HK-2 (cell line): ENCODE data around the gene CBR3.
"Not testable (repeated sequence)": the region's sequence is repeated elsewhere in the genome, so short reads cannot be mapped to it uniquely, and the experiment has no call there.

Experiments
- DNase-seq: peaks from one replicate; pipeline ENCODE4 v3.0.0-alpha.2; 2018; ENCODE audit not compliant: unreplicated experiment

The CBR3 gene

GRCh38 chr21:36134803-36135390, at the start of gene CBR3:
Gene CBR3, plus strand, starts transcription at chr21:36135079. Its CDS starts 114 bp downstream, at chr21:36135193.
- peak; percentile 35 for DNase-seq

DNA sequence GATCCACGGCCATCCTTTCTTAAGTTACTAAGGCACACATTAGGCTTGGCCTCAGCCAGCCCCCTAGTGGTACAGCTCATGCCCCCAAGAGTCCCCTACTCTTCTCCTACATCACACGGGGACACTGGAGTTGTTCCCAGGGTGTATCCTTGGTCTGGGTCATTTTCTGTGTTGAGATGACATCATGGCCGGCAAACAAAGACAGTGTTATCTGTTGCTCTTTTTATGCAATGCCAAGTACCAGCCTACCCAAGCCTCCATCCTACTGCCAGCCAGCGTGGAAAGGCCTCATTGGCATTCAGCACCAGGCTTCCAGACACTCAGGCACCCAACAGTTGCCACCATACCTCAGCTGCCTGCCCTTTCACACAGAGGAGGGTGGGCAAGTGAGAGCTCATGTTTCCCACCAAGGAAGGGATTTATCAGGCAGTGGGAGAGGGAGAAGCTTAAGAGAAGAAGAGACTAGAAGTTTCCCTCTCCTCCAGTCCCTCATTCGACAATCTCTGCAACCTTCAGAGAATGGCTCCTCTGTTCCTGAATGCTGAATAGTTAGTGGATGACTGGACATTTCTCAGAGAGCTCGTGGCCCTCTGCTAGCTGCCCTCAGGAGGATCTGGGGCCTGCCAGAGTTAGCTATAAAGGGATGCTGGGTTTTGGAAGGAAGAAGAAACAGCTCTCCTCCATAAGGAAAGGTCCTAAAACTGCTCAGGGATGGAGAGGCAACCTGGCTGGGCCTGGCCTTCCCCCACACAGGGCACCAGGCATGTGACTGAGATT, 47.3 kb upstream of the CBR3 start:
- DNase-seq: no peak

GRCh38 chr21:36089946-36090345, 44.9 kb upstream of the CBR3 start:
- no peak for DNase-seq

GRCh38 chr21:36092681-36093080, 42.2 kb upstream of the CBR3 start:
- DNase-seq: no peak

DNA sequence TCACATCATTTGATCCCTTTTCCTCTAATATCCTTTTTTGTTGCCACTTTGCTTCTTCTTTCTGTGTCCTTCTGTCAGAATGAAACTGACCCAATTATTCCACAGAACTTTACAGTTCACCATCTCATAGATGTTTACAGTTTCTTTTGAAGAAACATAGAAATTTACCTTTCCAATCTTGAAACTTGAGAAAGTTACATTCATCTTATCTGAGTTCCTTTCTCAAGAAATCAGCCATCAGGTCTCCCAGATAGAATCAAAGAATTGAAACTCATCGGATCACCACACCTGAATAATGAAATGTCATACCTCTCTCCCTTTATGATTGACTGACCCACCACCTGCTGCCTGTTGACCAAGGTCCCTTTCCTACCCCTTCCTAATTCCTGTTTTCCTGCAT, 41.4 kb upstream of the CBR3 start:
- DNase-seq: no peak

GRCh38 chr21:36096398-36097290, 38.2 kb upstream of the CBR3 start:
- no peak for DNase-seq

GRCh38 chr21:36097427-36098181, 37.3 kb upstream of the CBR3 start:
- peak; percentile 25 for DNase-seq

DNA sequence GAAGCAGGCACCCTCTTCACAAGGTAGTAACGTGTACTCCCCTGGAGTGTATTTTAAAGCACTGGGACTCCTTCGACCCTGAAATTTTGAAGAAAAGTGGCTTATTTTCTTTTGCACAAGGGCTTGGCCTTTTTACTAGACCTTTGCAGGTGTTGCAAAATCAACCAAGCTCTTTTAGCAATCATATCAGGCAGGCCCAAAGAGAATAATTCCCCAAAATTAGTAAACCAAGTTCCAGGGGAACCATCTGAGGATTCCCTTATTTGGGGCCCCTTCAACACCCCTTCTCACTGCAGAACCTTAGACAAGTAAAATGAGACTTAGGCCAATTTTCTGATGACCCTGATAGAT, 36.7 kb upstream of the CBR3 start:
- no peak for DNase-seq

- no peak for DNase-seq
Measured at GRCh38 chr21:36099000-36099399, 35.9 kb upstream of the CBR3 start.

DNA sequence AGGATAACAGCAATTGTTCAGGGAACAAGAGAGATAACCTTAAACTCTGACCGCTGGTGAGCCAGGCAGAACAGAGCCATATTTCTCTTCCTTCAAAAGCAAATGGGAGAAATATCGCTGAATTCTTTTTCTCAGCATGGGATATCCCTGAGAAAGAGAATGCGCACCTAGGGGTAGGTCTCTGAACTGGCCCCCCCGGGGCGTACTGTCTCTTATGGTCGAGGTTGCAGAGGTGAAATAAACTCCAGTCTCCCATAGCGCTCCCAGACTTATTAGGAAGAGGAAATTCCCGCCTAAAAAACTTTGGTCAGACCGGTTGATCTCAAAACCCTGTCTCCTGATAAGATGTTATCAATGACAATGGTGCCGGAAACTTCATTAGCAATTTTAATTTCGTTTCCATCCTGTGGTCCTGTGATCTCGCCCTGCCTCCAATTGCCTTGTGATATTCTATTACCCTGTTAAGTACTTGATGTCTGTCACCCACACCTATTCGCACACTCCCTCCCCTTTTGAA, 35.1 kb upstream of the CBR3 start:
- not testable (repeated sequence) for DNase-seq

- no peak for DNase-seq
Measured at GRCh38 chr21:36100971-36101641, 33.8 kb upstream of the CBR3 start.

DNA sequence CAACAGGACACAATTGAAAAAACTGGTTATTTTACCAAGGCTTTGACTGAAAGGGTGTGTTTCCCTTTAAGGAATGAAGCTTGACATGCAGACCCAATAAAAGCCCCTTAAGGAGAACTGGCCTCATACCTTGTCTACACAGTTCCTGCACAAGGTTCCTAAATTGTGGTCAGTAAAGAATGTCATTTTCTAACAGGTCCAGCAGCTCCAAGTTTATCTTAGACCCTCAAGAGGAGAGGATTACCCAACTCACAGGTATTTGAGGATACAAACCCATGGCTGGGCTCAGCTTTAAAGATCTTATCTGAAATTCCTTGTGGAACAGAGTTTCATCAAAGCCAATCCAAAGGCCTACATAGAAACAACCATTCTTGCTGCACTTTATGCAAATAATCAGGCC, 31.4 kb upstream of the CBR3 start:
- DNase-seq: no peak

DNA sequence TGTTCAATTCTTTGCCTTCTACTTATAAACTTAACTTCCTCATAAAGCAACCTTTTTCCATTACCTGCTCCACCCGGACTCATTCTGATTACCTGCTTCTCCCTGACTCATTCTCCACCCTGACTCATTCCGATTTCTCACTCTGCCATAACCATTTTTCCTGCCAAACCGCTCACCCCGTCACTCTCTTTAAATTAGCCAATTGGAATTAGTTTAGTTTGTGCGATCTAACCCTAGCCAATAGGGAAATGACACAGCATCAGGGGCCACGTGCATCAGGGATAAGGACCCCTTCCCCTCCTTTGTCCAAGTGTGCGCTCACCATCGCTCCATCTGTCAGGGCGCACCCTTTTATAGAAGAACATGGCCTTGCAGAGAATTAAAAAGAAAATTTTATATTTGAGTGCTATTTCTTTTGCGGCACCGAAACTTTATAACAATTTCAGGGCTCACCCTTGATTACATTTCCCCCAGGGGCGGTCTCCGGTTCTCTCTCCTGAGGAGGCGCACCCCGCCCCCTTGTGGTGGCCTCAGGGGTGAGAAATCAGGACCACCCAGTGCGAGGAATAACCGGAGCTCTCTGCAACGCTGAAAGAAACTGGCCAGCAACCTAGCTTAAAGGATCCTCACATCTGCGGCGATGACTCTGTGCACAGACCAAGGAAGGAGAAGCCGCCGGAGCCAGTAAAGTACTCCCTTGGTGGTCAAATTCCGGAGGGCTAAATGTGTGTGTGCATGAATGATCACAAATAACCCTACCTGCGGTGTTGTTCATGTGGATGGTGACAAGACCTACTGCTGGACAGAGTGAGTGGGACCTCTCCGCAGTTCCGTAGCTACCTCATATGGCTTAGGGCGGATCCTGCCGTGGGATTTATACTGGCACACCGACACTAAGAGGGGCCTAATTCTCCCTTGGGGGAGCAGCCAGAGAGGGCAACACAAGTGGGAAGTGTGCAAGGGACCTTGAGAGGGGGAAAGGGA, 30.3 kb upstream of the CBR3 start:
- peak; percentile 73 for DNase-seq

- no peak for DNase-seq
Measured at GRCh38 chr21:36105327-36105842, 29.5 kb upstream of the CBR3 start.

DNA sequence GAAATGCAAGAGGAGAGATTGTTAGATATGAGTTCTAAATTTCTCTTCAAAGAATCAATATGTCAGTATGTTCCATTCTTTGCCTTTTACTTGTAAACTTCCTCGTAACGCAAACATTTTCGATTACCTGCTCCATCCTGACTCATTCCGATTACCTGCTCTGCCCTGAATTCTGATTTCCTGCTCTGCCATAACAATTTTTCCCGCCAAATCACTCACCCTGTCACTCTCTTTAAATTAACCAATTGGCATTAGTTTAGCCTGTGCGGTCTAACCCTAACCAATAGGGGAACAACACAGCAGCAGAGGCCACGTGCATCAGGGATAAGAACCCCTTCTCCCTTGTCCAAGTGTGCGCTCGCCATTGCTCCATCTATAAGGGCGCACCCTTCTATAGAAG, 25.0 kb upstream of the CBR3 start:
- DNase-seq: no peak

DNA sequence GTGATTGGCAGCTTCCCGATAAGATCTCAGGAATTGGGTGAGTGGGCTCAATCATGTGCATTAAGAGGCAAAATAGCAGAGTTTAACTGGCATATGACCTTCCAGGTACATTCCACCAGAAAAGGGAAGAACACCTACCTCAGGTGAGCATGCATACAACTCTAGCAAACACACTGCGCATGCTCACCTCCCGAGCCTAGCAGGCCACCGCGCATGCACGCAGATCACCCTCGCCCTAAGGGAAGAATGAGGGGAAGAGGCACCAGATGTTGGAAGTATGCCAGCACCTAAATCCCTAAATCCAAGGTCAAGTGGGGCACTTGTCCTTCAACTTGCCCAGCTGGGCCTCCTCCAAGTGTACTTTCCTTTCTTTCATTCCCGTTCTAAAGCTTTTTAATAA, 23.6 kb upstream of the CBR3 start:
- DNase-seq: no peak

GRCh38 chr21:36113647-36114428, 21.0 kb upstream of the CBR3 start:
- DNase-seq: no peak

- no peak for DNase-seq
Measured at GRCh38 chr21:36115138-36115730, 19.6 kb upstream of the CBR3 start.
